SIG-M5 treated with dmso at 0.1 percent for 504 hours (cell line): ENCODE results near the gene RACK1.

Experiments
- DNase-seq: peaks from one replicate; lab custom pipeline; 2025; ENCODE audit not compliant: unreplicated experiment; lab: John Stamatoyannopoulos, UW

The RACK1 gene

GRCh38 chr5:181198905-181199519 lies 44.7 kb downstream of the RACK1 start:
- DNase-seq: no peak

DNA sequence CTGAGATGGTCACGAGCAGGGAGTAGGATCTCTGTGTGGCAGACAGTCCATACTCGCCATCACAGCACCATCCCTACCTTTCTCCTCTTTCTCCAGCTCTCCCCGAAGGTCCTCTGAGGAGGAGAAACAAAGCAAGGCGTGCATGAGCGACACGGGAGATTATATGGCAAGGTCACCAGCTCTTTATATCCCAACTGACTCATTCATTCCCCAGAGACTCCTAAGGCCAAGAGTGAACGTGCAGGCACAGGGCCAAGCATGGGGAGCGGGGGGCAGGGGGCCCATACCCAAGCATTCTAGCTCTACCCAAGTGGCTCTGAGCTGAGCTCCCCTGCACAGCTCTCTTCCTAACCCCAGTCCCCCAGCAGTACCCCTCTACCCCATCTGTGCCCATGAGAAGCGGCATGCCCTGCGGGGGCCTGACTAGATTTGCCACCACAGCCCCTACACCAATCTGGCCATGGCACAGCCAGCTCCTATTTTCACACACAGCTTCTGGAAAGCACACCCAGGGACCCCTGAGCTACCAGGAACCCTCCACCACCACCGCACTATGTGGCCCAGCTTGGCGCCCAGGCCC lies 45.5 kb downstream of the RACK1 start:
- no peak for DNase-seq

GRCh38 chr5:181197326-181197951 lies 46.3 kb downstream of the RACK1 start:
- no peak for DNase-seq

DNA sequence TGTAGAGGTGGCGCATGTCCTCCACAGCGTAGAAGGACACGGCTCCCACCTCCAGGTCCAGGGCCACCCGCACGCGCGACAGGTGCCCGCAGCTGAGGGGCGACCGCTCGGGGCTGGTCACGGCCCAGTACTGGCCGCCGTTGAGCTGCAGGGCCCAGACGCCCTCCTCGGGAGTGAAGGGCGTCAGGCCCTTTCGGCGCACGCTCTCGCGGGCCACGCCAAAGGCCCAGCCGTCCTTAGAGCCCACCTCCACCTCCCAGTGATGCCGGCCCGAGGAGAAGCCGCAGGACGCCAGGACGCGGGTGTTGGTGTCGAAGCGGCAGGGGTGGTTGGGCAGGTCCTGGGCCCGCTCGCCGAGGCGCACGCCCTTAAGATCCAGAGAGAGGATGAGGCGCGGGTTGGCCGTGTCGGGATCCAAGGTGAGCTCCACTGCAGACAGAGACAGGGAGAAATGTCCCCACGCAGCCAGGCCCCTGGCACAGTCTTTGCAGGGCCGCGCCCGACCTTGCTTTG lies 48.4 kb downstream of the RACK1 start:
- no peak for DNase-seq

GRCh38 chr5:181194489-181195248 lies 49.0 kb downstream of the RACK1 start:
- DNase-seq: no peak

DNA sequence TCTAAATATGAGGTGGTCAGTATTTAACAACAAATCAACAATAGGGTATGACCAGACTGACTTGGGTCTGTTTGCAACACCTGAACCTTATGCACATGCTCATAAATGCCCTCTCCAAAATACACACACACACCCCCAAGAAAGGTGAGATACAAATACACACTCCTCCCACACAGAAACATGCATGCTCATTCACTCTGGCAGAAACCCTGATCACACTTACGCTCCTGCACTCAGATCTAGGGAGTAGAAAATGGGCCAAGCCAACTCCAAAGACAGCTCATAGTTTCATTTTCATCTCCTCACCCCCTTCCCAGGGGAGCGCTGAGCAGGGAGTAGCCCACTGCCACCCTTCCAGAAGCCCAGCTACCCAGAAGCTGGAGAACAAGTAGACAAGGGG lies 50.0 kb downstream of the RACK1 start:
- DNase-seq: no peak

DNA sequence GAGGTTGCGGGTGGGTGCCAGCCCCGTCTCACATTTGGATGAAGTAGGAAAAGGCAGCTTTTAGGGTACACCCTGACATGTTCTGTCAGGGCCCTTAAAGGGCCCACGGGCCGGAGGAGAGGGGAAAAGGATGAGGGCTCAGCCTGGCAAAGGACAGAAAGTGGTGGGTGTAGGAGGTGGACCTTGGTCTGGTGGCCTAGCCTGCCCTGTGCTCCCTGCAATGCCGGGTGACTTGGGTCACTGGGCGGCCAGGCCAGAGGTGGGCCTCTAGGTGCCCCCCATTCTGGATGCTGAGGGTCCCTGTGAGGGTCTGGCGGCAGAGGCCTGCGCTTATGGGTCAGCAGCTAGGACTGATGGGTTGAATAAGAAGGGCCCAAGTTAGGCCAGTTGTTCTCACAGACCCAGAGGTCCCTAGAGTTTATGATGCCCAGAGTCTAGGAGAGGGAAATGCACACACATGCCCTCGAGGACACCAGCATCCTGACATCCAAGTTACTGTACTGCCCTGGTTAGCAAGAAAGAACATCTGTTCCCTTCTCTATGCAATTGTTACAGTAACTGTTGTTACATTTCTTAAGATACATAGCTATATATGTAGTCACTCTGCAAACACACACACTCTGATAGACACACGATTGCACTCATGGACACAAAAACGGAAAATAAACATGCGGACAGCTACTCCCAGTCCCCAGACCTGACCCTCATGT lies 51.2 kb downstream of the RACK1 start:
- DNase-seq: no peak

DNA sequence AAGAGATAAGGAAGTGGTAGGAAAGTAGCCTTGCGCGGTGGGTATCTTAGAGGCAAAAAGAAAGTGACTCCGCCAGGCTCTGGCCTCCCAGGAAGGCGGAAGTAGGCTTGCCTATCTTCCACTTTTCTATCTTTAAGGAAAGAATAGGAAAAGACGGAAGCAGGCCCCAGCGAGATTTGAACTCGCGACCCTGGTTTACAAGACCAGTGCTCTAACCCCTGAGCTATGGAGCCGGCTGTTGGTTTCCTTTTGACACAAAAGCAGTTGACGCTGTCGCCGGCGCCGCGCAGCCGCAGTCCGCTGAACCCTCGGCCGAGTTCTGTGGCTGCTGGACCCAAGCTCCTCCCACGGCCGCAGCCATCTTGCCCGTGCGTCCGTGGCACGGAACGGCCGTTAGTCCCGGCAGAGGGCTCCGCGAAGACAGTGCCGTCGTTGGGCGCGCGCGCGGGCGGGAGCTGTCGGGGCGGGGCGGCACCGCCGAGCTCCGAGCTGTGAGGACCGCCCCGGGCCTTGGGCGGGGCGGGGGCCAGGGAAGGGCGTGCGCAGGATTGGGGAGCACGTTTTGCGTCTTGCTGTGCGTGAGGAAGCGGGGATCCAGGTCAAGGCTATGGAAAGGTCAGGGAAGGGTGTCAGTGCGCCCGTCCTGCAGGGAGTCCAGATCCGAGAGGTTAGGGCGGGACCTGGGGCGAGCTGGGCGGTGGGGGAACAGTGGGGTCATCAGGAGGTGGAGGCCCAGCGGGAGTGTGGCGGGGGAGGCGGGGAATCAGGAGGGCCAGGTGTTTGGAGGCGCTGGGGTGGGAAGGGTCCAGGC lies 52.0 kb downstream of the RACK1 start:
- no peak for DNase-seq

GRCh38 chr5:181190711-181191525 lies 52.8 kb downstream of the RACK1 start:
- no peak for DNase-seq

GRCh38 chr5:181189962-181190710 lies 53.6 kb downstream of the RACK1 start:
- DNase-seq: no peak

- no peak for DNase-seq
Observed at GRCh38 chr5:181189363-181189961, 54.2 kb downstream of the RACK1 start.

DNA sequence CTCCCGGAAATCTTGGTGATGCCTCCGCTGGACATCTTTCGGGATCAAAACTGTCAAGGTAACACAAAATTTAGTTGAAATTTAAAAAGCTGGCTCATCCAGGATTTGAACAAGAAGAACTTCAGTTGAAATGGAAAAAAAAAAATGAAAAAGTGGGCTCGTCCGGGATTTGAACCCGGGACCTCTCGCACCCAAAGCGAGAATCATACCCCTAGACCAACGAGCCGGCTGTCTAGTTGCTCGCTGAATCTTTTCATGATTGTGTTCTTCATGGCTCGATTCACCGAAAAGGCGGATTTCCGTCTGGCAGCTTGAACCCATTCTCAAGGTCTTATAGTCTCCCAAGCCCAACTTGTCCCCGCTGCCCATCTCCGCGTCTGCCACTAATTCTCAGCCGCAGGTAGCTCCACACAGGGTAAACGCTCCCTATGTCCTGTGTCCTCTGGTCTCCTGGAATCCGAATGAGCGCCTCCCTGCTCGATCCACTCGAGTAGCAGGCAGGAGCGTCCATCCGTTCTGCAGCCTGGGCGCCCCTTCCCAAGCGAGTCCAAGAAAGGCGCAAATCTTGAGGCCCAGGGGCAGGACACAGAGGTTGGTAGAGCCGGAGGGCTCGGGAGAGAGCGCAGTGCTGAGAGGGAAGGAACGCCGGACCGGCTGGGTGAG lies 54.9 kb downstream of the RACK1 start:
- DNase-seq: no peak

DNA sequence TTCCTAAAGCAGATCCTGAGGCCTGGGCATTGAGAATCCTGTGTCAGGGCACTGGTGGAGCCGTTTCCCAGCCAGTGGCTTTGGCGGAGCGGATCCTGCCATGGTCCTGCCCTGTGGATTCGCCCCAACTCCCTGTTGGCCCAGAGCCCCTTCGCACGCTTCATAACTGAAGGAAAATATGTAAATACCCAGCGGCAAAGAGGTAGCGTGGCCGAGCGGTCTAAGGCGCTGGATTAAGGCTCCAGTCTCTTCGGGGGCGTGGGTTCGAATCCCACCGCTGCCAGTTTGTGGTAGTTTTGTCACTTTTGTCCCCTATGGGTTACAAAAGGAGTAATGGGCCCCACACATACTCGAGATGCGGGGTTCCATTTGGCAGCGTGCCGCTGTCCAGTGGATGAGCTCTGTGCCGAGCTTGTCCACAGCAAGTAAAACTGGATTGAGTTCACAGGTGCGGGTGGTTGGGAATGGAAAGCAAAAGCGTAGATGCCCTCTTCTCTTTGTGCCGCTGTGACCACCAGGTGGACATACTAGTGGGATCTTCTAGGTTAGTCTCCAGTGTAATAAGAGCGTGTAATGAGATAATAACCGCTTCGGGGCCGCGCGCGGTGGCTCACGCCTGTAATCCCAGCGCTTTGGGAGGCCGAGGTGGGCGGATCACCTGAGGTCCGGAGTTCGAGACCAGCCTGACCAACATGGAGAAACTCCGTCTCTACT lies 56.0 kb downstream of the RACK1 start:
- DNase-seq: no peak

DNA sequence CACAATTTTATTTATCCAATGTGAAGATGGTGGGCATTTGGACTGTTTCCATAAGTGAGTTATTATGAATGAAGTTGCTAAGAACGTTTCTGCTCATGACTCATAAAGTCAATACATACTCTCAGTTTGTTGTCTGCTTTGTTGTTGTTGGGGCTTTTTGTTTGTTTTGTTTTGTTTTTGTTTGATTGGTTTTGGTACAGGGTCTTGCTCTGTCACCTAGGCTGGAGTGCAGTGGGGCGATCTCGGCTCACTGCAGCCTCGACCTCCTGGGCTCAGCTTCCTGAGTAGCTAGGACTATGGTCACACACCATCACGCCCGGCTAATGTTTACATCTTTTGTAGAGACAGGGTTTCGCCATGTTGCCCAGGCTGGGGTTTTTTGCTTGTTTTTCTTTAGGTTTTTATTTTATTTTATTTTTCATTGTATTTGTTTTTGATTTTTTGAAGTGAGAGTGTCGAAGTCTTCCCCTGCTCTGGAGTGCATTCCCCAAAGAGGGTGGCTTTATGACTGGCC lies 56.7 kb downstream of the RACK1 start:
- no peak for DNase-seq
